Mesenchymal stem cell (in vitro differentiated cells and primary cell): ENCODE results near the gene GPRIN2.
"Not testable (repeated sequence)": the region's sequence is repeated elsewhere in the genome, so short reads cannot be mapped to it uniquely, and the experiment has no call there.

ENCODE experiments used
- DNase-seq: peaks from one replicate; pipeline ENCODE4 v3.0.0-alpha.2; 2013
- H2AFZ ChIP-seq: one replicate; pipeline ENCODE4 v1.6.1; 2013; ENCODE audit warnings: low read depth, mild to moderate bottlenecking, control low read depth, inconsistent platforms, low read length, moderate library complexity
- H2AK5ac ChIP-seq: 2 replicates; pipeline ENCODE4 v1.6.1; 2013; ENCODE audit warnings: low read length, moderate library complexity, mild to moderate bottlenecking, inconsistent platforms; ENCODE audit not compliant: severe bottlenecking
- H2BK120ac ChIP-seq: one replicate; pipeline ENCODE4 v1.6.1; 2013; ENCODE audit warnings: low read depth, mild to moderate bottlenecking, inconsistent platforms, low read length, moderate library complexity
- H2BK12ac ChIP-seq, 2 experiments: one replicate each; pipeline ENCODE4 v1.6.1; 2013; ENCODE audit warnings: inconsistent platforms in 2 of 2, low read length in 2 of 2, mild to moderate bottlenecking in 2 of 2, moderate library complexity in 2 of 2, control low read depth in 1 of 2
- H2BK15ac ChIP-seq: one replicate; pipeline ENCODE4 v1.6.1; 2013; ENCODE audit warnings: mild to moderate bottlenecking, low read depth, inconsistent platforms; ENCODE audit not compliant: poor library complexity, severe bottlenecking
- H2BK5ac ChIP-seq: 2 replicates; pipeline ENCODE4 v1.6.1; 2013; ENCODE audit warnings: low read depth, mild to moderate bottlenecking, low read length, control low read depth, inconsistent platforms; ENCODE audit not compliant: poor library complexity, severe bottlenecking
- H3K14ac ChIP-seq, 2 experiments: one replicate each; pipeline ENCODE4 v1.6.1; 2013; ENCODE audit warnings: inconsistent platforms in 2 of 2, low read length in 2 of 2, control low read depth in 1 of 2, mild to moderate bottlenecking in 1 of 2, moderate library complexity in 1 of 2
- H3K18ac ChIP-seq, 2 experiments: one replicate each; pipeline ENCODE4 v1.6.1; 2013; ENCODE audit warnings: inconsistent platforms in 2 of 2, low read length in 2 of 2, control low read depth in 1 of 2, low read depth in 1 of 2, mild to moderate bottlenecking in 1 of 2
- H3K23ac ChIP-seq, 2 experiments: one replicate each; pipeline ENCODE4 v1.6.1; 2013; ENCODE audit warnings: inconsistent platforms in 2 of 2, low read length in 2 of 2, mild to moderate bottlenecking in 2 of 2, moderate library complexity in 2 of 2, control low read depth in 1 of 2
- H3K27ac ChIP-seq: 2 replicates; pipeline ENCODE4 v1.5.1; 2013; ENCODE audit warnings: mild to moderate bottlenecking, moderate library complexity, low read length, control low read depth, inconsistent platforms; ENCODE audit not compliant: poor library complexity, severe bottlenecking
- H3K27me3 ChIP-seq, 2 experiments: 2 replicates each; pipeline versions ENCODE4 v1.6.1 to v1.7.0; 2013; ENCODE audit warnings: low read length in 2 of 2, mild to moderate bottlenecking in 2 of 2, moderate library complexity in 2 of 2, control low read depth in 1 of 2, inconsistent platforms in 1 of 2; ENCODE audit not compliant: control insufficient read depth in 1 of 2, insufficient read depth in 1 of 2
- H3K36me3 ChIP-seq, 2 experiments: 2 replicates each; pipeline versions ENCODE4 v1.6.1 to v1.7.0; 2013; ENCODE audit warnings: low read length in 2 of 2, control low read depth in 1 of 2, inconsistent platforms in 1 of 2, low read depth in 1 of 2, mild to moderate bottlenecking in 1 of 2; ENCODE audit not compliant: insufficient read depth in 2 of 2, control insufficient read depth in 1 of 2
- H3K4ac ChIP-seq, 2 experiments: one replicate each; pipeline ENCODE4 v1.6.1; 2013; ENCODE audit warnings: inconsistent platforms in 2 of 2, low read length in 2 of 2, mild to moderate bottlenecking in 2 of 2, moderate library complexity in 2 of 2, control low read depth in 1 of 2, low read depth in 1 of 2
- H3K4me1 ChIP-seq: 2 replicates; pipeline ENCODE4 v1.6.1; 2013; ENCODE audit warnings: low read depth, low read length, control low read depth; ENCODE audit not compliant: control insufficient read depth, insufficient read depth
- H3K4me2 ChIP-seq: 2 replicates; pipeline ENCODE4 v1.6.1; 2013; ENCODE audit warnings: low read length, mild to moderate bottlenecking, inconsistent platforms; ENCODE audit not compliant: poor library complexity, severe bottlenecking
- H3K4me3 ChIP-seq, 2 experiments: 2 replicates each; pipeline versions ENCODE4 v1.5.1 to v1.7.0; 2013; ENCODE audit warnings: low read length in 2 of 2, mild to moderate bottlenecking in 2 of 2, control low read depth in 1 of 2, low read depth in 1 of 2; ENCODE audit not compliant: insufficient read depth in 1 of 2
- H3K79me1 ChIP-seq: replicated peaks from 2 replicates; pipeline ENCODE4 v1.6.1; 2013; ENCODE audit warnings: mild to moderate bottlenecking, control low read depth, low read length, inconsistent platforms; ENCODE audit not compliant: poor library complexity, severe bottlenecking
- H3K9ac ChIP-seq: 2 replicates; pipeline ENCODE4 v1.7.0; 2013; ENCODE audit warnings: mild to moderate bottlenecking, low read length, moderate library complexity
- H3K9me3 ChIP-seq: 2 replicates; pipeline ENCODE4 v1.7.0; 2013; ENCODE audit warnings: mild to moderate bottlenecking, low read length; ENCODE audit not compliant: control insufficient read depth
- H4K8ac ChIP-seq: one replicate; pipeline ENCODE4 v1.6.1; 2013; ENCODE audit warnings: inconsistent platforms, mild to moderate bottlenecking, low read length, moderate library complexity
- H4K91ac ChIP-seq: one replicate; pipeline ENCODE4 v1.6.1; 2013; ENCODE audit warnings: mild to moderate bottlenecking, low read length, inconsistent platforms
- WGBS: methylation state at CpG from one replicate; pipeline ENCODE4 v1.1.7; 2013; ENCODE audit warnings: mixed read lengths; 5-methylcytosine and 5-hydroxymethylcytosine counted together

GPRIN2 gene

DNA sequence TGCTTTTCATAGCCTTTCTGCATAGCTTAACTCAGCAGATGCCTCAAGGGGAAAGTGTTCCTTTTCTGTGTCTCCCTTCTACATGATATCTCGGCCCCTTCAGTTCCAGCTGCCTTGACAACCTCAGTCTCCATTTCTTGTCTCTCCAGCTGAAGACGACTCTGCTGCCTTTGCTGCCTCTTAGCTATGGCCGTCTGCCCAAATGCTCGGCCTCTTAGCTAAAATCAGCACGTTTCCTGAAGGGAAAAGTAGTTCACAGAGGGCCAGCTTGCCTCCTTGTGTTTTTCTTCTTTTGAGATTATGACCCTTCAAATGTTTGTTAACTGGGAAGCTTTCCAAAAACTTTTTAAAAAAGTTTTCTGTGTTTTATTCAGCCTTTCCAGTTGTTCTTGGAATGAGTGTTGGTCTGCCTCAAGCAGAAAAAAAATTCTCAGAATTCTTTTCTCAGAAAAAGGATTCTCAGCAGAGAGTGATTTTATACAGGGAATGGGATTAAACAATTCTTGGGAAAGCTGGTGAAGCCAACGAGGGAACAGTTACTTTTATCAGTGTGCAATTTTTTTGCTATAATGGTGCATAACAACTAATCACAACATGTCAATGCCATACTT is 38.1 kb upstream of the GPRIN2 start:
- not testable (repeated sequence) for H3K79me1 ChIP-seq, H2BK5ac ChIP-seq, H3K23ac ChIP-seq, H4K91ac ChIP-seq, H4K8ac ChIP-seq, H2AFZ ChIP-seq, H3K4me3 ChIP-seq, H3K27me3 ChIP-seq, H2AK5ac ChIP-seq, H2BK120ac ChIP-seq, H3K18ac ChIP-seq, H3K36me3 ChIP-seq, H3K4ac ChIP-seq, H3K9me3 ChIP-seq, H2BK15ac ChIP-seq, H3K14ac ChIP-seq, DNase-seq, H3K4me2 ChIP-seq, H3K9ac ChIP-seq, H3K27ac ChIP-seq, H2BK12ac ChIP-seq, H3K4me1 ChIP-seq
- WGBS = 86% methylated on average over 1 of the region's 6 CpGs

DNA sequence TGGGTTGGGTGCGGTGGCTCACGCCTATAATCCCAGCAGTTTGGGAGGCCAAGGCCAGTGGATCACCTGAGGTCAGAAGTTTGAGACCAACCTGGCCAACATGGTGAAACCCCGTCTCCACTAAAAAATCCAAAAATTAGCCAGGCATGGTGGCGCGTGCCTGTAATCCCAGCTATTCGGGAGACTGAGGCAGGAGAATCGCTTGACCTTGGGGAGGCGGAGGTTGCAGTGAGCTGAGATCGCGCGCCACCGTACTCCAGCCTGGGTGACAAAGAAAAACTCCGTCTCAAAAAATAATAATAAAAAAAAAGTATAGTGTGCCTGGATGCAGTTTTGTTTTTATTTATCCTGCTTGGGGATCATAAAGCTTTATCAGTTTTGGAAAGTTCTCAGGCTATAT is 36.8 kb upstream of the GPRIN2 start:
- not testable (repeated sequence) for H2BK12ac ChIP-seq, H3K4me3 ChIP-seq, H3K79me1 ChIP-seq, H3K9ac ChIP-seq, DNase-seq, H3K4me1 ChIP-seq, H3K27ac ChIP-seq, H3K18ac ChIP-seq, H3K4ac ChIP-seq, H2AFZ ChIP-seq, H4K8ac ChIP-seq, H3K4me2 ChIP-seq, H2BK5ac ChIP-seq, H2BK120ac ChIP-seq, H3K36me3 ChIP-seq, H4K91ac ChIP-seq, H3K14ac ChIP-seq, H2AK5ac ChIP-seq, H2BK15ac ChIP-seq, H3K9me3 ChIP-seq, H3K23ac ChIP-seq, H3K27me3 ChIP-seq
- no CpG with 5 or more reads among the region's 13 CpGs for WGBS

DNA sequence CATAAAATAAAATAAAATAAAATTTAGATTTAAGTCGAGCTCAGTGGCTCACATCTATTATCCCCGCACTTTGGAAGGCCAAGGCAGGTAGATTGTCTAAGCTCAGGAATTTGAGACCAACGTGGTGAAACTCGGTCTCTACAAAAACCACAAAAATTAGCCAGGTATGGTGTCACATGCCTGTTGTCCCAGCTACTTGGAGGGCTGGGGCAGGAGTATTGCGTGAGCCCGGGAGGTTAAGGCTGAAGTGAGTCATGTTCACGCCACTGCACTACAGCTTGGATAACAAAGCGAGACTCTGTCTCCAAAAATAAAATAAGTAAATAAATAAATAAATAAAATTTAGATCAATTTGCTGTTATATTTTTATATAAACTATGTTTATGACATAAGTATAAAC is 34.6 kb upstream of the GPRIN2 start:
- not testable (repeated sequence) for H3K79me1 ChIP-seq, H4K91ac ChIP-seq, H3K18ac ChIP-seq, H3K4me2 ChIP-seq, H2BK120ac ChIP-seq, H3K14ac ChIP-seq, DNase-seq, H2BK12ac ChIP-seq, H3K27ac ChIP-seq, H2BK15ac ChIP-seq, H3K4ac ChIP-seq, H3K23ac ChIP-seq, H3K4me3 ChIP-seq, H3K9ac ChIP-seq, H3K36me3 ChIP-seq, H2BK5ac ChIP-seq, H4K8ac ChIP-seq, H2AK5ac ChIP-seq, H3K4me1 ChIP-seq, H2AFZ ChIP-seq, H3K27me3 ChIP-seq, H3K9me3 ChIP-seq
- WGBS = no CpG with 5 or more reads among the region's 8 CpGs

DNA sequence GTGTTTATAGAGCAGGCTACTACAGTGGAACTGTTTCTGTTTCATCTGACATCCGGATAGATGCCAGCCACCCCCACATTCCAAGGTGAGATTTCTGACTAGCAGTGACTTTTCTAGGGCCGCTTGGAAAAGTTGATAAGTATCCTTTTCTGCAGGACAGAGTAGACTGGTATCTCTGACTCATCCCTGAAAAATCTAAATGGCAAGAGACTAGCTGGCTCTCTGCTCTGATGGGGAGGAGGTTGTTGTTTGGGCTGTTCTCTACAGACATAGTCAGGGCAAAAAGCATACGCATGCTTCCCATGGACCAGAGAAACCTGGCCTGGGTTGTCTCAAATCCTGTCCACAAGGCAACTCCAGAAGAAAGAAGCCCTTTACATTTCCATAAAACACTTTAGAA is 33.1 kb upstream of the GPRIN2 start:
- not testable (repeated sequence) for H3K23ac ChIP-seq, H3K4ac ChIP-seq, H2BK120ac ChIP-seq, H3K4me2 ChIP-seq, H3K4me1 ChIP-seq, H2BK15ac ChIP-seq, H3K14ac ChIP-seq, H3K36me3 ChIP-seq, H3K9ac ChIP-seq, H3K79me1 ChIP-seq, H4K8ac ChIP-seq, H3K4me3 ChIP-seq, H2BK12ac ChIP-seq, H3K18ac ChIP-seq, H3K27ac ChIP-seq, H3K27me3 ChIP-seq, H2BK5ac ChIP-seq, H2AK5ac ChIP-seq, H2AFZ ChIP-seq, H4K91ac ChIP-seq, H3K9me3 ChIP-seq, DNase-seq
- no CpG with 5 or more reads among the region's 3 CpGs for WGBS
